Measurements from ENCODE around the gene NBAS.

GRCh38 chr2:15127876-15128275, 433.3 kb downstream of the NBAS start:
- TF ChIP-seq CTCF (IDR thresholded peaks at IDR 0.05) (no peak), POLR2A (IDR thresholded peaks at IDR 0.05) (no peak)

Measured in esophagus squamous epithelium (tissue), 4 donors.